NCI-H69 (cell line): ENCODE measurements around the gene PLEKHO1.
A peak's percentile ranks its signal among the peaks of the same experiment; 100 is the strongest.

Source experiments
- DNase-seq: peaks from one replicate; lab custom pipeline; 2025; lab: John Stamatoyannopoulos, UW

The PLEKHO1 gene

DNA sequence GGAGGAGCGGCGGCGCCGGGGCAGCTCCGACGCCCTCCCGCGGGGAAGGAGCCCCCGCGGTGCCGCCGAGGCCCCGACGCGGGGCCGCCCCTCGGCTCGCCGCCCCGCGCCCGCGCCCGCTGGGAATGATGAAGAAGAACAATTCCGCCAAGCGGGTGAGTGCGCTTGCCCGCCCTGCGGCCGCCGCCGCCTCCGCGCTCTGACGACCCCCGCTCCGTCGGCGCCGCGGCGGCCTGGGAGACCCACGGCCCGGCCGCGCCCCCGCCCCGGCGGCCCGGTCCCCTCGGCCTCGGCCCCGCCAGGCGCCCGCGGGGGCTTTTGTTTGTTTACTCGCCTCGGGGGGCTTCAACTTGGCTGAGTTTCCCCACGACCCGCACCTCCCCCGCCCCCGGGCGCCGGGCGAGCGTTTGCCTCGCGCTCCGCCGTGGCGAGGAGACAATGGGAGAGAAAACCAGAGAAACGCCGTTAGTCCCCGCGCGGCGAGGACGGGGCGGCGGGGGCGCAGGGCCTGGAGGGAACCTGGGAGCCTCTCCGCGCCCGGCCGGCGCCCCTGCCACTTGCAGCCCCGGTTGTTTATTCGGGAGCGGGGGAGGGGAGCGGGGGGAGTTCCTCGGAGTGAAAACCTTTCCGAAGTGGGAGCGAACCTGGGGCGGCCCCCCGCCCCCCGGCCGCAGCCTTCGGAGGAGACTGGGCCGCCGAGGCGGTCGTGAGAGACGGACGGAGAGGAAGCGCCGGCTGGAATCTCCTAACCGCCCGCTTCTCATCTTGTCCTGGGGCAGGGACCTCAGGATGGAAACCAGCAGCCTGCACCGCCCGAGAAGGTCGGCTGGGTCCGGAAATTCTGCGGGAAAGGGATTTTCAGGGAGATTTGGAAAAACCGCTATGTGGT lies 661 bp downstream of the PLEKHO1 start:
- peak; percentile 78 for DNase-seq

GRCh38 chr1:150151291-150152181 lies 1.8 kb downstream of the PLEKHO1 start:
- peak; percentile 14 for DNase-seq

DNA sequence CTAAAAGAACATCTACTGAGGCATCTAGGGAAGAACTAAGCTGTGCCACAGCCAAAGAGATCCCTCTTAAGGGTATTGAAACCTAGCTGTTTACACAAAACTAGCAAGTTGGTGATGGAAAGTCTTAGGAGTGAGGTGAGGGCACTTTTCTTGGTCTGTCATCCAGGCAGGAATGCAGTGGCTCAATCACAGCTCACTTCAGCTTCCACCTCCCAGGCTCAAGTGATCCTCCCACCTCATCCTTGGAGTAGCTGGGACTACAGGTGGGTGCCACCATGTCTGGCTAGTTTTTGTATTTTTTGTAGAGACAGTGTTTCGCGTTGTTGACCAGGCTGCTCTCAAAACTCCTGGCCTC lies 2.4 kb downstream of the PLEKHO1 start:
- no peak for DNase-seq

- DNase-seq: no peak
These were observed 3.2 kb downstream of the PLEKHO1 start for GRCh38 chr1:150152772-150153456.

- DNase-seq: no peak
These were observed 4.4 kb downstream of the PLEKHO1 start for GRCh38 chr1:150154143-150154542.

GRCh38 chr1:150155413-150156071 lies 5.8 kb downstream of the PLEKHO1 start:
- no peak for DNase-seq

DNA sequence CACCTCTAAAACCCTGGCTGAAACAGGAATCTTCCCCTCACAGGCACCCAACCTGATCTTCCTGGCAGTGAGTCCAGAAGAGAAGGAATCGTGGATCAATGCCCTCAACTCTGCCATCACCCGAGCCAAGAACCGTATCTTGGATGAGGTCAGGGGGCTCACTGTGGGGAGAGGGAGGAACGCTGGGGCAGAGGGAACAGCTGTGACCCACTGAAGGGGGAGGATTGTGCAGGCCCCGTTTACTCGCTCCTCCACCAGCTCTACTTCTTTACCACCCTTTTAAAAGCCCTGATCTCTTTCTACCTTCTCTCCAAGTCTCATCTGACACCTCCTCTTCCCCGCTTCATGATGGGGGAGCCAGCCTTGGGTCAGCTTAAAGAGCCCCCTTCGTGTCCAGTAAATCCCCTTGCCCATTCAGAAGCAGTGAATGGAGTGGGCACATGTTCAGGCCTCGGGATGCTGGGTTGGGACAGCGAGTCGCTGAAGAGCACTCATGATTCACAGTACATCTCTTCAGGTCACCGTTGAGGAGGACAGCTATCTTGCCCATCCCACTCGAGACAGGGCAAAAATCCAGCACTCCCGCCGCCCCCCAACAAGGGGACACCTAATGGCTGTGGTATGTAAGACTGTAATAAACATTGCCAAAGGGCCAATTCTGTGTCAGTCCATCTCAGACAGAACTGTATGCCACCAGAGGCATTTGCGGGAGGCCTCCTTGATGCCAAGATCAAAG lies 7.3 kb downstream of the PLEKHO1 start:
- no peak for DNase-seq

GRCh38 chr1:150159550-150159949 lies 9.8 kb downstream of the PLEKHO1 start:
- no peak for DNase-seq

DNA sequence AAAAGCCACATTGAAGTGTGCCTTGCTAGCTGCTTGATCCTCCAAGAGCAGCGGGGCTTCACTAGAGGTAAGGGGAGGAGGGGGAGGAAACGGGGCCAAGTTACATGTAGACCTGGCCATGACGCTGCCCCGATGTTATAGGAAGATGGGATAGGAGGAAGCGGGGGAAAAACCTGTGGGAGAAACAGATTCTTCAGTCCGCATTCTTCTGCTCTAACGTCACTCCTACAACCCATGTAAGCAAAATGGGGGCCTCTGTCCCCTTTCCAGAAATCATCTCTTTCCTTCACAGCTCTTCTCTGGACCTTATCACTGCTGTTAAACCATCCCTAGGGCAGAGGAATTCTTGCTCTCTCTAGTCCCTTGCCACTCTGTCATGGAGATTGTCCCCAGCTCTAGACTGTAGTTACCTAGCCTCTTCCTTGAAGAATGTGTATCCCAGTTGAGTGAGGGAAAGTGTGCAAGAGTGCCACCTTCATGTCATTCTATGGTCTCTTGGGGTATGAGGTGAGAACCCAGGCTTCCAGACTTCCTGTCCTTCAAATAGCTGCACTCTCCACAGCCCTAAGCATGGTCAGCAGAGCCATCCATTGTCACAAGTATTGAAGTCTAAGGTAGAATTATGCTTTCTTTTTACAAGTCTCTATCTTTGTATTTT lies 11.4 kb downstream of the PLEKHO1 start:
- no peak for DNase-seq

- DNase-seq: peak; percentile 38
These were observed 12.2 kb downstream of the PLEKHO1 start for GRCh38 chr1:150161747-150162581.

DNA sequence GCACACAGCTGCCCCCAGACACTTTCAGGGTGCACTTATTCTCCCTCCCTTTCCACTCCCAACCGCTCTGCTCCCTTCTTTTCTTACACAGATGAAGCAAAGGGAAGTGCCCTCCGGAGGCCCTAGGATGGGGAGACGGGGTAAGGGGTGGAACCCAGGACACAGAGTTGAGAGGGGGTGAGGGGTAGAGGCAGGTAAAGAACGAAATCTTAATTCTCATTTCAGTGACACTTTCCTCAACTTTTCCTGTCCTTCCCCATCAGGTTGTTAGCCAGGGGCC lies 12.8 kb downstream of the PLEKHO1 start:
- DNase-seq: no peak

DNA sequence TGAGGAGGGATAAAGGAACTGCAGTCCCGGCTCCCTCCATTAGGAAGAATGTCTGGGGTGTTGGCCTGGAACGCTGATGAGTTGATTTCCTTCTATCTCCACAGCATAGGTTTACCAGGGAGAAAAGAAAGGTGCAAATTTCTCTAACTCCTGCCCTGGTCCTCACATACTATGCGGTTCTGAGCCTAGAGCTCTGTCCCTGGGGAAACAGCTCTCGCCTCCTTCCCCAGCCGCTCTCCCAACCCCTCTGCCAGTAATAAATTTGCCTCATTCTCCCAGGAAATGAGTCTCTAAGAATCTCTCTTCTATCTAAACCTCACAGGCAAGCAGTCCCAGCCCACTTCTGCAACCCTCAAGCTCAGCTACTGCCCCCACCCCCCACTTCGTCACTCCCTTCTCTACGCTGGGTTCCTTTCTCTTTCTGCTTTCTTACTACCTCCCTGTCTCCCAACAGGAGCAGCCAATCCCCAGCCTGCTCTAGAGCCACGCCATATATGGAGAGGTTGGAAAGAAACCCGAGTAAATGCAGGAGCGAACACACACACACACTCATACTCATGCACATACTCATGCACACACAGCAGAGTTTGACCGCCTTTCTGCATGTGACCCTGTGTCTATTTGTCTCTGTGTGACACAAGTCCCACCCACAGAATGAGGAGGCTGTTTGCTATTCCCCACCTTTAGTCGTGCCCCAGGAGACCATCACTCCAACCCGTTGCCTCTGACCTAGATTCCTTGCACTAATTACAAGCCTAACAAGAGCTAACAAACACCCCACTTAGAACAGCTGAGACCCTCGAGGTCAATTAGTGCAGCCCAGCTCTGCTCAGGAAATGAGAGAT lies 13.4 kb downstream of the PLEKHO1 start:
- peak; percentile 95 for DNase-seq

- DNase-seq: no peak
These were observed 14.5 kb downstream of the PLEKHO1 start for GRCh38 chr1:150164224-150164623.

DNA sequence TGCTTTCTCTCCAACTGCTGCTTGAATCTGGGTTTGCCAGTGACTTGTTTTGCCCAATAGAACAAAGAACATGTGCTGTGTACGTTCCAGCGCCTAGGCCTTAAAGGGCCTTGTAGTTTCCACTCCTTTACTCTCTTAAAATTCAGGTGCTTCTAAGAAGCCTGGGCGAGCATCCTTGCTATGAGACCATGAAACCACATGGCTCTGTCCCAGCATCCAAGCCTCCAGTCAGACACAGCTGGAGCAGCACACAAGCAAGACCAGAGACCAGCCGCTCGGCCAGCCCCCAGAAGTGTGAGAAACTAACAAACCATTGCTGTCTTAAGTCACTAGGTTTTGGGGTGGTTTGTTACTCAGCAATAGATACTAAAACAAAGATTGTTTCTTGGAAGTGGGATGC lies 15.1 kb downstream of the PLEKHO1 start:
- DNase-seq: no peak

- peak; percentile 74 for DNase-seq
These were observed 16.2 kb downstream of the PLEKHO1 start for GRCh38 chr1:150165622-150166612.

GRCh38 chr1:150168960-150169601 lies 19.4 kb downstream of the PLEKHO1 start:
- DNase-seq: peak; percentile 75

DNA sequence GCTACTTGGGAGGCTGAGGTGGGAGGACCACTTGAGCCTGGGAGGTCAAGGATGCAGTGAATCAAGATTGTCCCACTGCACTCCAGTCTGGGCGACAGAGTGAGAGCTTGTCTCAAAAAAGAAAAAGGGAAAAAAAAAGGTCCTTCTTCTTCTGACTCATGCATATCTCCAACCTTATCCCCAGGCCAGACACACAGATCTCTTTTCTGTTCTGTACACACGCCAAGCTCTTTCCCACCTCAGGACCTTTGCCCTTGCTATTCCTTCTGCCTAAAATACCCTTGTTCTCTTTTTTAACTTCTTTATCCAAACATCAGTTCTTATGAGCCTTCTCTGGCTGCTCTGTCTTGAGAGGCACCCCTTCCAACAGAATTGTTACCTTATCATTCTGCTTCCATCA lies 22.1 kb downstream of the PLEKHO1 start:
- no peak for DNase-seq
